ENCODE data around the gene GEMIN7.
"Not testable (repeated sequence)": the region's sequence is repeated elsewhere in the genome, so short reads cannot be mapped to it uniquely, and the experiment has no call there.

GEMIN7 gene

GRCh38 chr19:45118106-45118505 is 39.0 kb downstream of the GEMIN7 start:
- Mint-ChIP-seq H3K27me3 (no peaks in the 10 kb centered on the region), H3K27ac (no peak overlapping the region), H3K4me3 (no peak overlapping the region), H3K4me1 (ENCODE audit: low read depth) (peaks cover 74% of the 10 kb centered on the region), H3K9me3 (no peaks in the 10 kb centered on the region), H3K36me3 (ENCODE audit: low read depth) (peaks cover 4% of the 10 kb centered on the region)
- no peak for DNase-seq

- H3K4me1 Mint-ChIP-seq (ENCODE audit: low read depth): peaks cover 74% of the 10 kb centered on the region
- H3K27me3 Mint-ChIP-seq; H3K4me3 Mint-ChIP-seq; H3K36me3 Mint-ChIP-seq (ENCODE audit: low read depth); DNase-seq; H3K9me3 Mint-ChIP-seq: not testable (repeated sequence)
- H3K27ac Mint-ChIP-seq: peak overlapping the region; percentile 50
Measured at GRCh38 chr19:45118591-45119355, 39.7 kb downstream of the GEMIN7 start.

- Mint-ChIP-seq H3K27me3 (no peaks in the 10 kb centered on the region), H3K4me3 (no peak overlapping the region), H3K9me3 (no peaks in the 10 kb centered on the region), H3K36me3 (ENCODE audit: low read depth) (peaks cover 2% of the 10 kb centered on the region), H3K27ac (no peak overlapping the region), H3K4me1 (ENCODE audit: low read depth) (peaks cover 71% of the 10 kb centered on the region)
- no peak for DNase-seq
Measured at GRCh38 chr19:45119582-45119981, 40.5 kb downstream of the GEMIN7 start.

- peak overlapping the region; percentile 78 for H3K27ac Mint-ChIP-seq
- H3K4me3 Mint-ChIP-seq: no peak overlapping the region
Measured at GRCh38 chr19:45121827-45122345, 42.8 kb downstream of the GEMIN7 start.

GRCh38 chr19:45122832-45123231 is 43.8 kb downstream of the GEMIN7 start:
- Mint-ChIP-seq H3K4me1 (ENCODE audit: low read depth) (peaks cover 55% of the 10 kb centered on the region), H3K27ac (no peak overlapping the region), H3K27me3 (no peaks in the 10 kb centered on the region)

More at GRCh38 chr19:45121827-45122345, 42.8 kb downstream of the GEMIN7 start:
- DNase-seq: no peak
- H3K4me1 Mint-ChIP-seq (ENCODE audit: low read depth): peaks cover 61% of the 10 kb centered on the region
- H3K27me3 Mint-ChIP-seq: no peaks in the 10 kb centered on the region
- H3K36me3 Mint-ChIP-seq (ENCODE audit: low read depth): peaks cover 2% of the 10 kb centered on the region
- H3K9me3 Mint-ChIP-seq: no peaks in the 10 kb centered on the region

GRCh38 chr19:45123440-45123850 is 44.4 kb downstream of the GEMIN7 start:
- DNase-seq: no peak
- H3K4me1 Mint-ChIP-seq (ENCODE audit: low read depth): peaks cover 48% of the 10 kb centered on the region
- H3K27me3 Mint-ChIP-seq: no peaks in the 10 kb centered on the region
- H3K9me3 Mint-ChIP-seq: no peaks in the 10 kb centered on the region
- H3K27ac Mint-ChIP-seq: no peak overlapping the region
- H3K36me3 Mint-ChIP-seq (ENCODE audit: low read depth): peaks cover 2% of the 10 kb centered on the region
- H3K4me3 Mint-ChIP-seq: no peak overlapping the region

More at GRCh38 chr19:45122832-45123231, 43.8 kb downstream of the GEMIN7 start:
- H3K4me3 Mint-ChIP-seq: no peak overlapping the region
- no peak for DNase-seq
- H3K36me3 Mint-ChIP-seq (ENCODE audit: low read depth): peaks cover 2% of the 10 kb centered on the region
- no peaks in the 10 kb centered on the region for H3K9me3 Mint-ChIP-seq

- peaks cover 43% of the 10 kb centered on the region for H3K4me1 Mint-ChIP-seq (ENCODE audit: low read depth)
- H3K36me3 Mint-ChIP-seq (ENCODE audit: low read depth): peaks cover 2% of the 10 kb centered on the region
- no peaks in the 10 kb centered on the region for H3K9me3 Mint-ChIP-seq
- no peak for DNase-seq
- no peak overlapping the region for H3K27ac Mint-ChIP-seq
- no peaks in the 10 kb centered on the region for H3K27me3 Mint-ChIP-seq
- H3K4me3 Mint-ChIP-seq: no peak overlapping the region
Measured at GRCh38 chr19:45124021-45124420, 45.0 kb downstream of the GEMIN7 start.

GRCh38 chr19:45125360-45125759 is 46.3 kb downstream of the GEMIN7 start:
- H3K27ac Mint-ChIP-seq: no peak overlapping the region
- peaks cover 37% of the 10 kb centered on the region for H3K4me1 Mint-ChIP-seq (ENCODE audit: low read depth)
- DNase-seq: no peak
- no peaks in the 10 kb centered on the region for H3K9me3 Mint-ChIP-seq
- H3K36me3 Mint-ChIP-seq (ENCODE audit: low read depth): no peaks in the 10 kb centered on the region
- H3K27me3 Mint-ChIP-seq: no peaks in the 10 kb centered on the region
- no peak overlapping the region for H3K4me3 Mint-ChIP-seq

GRCh38 chr19:45125975-45126493 is 47.0 kb downstream of the GEMIN7 start:
- Mint-ChIP-seq H3K4me3 (no peak overlapping the region), H3K27me3 (no peaks in the 10 kb centered on the region), H3K36me3 (ENCODE audit: low read depth) (no peaks in the 10 kb centered on the region), H3K9me3 (no peaks in the 10 kb centered on the region), H3K27ac (peak overlapping the region; percentile 44), H3K4me1 (ENCODE audit: low read depth) (peaks cover 39% of the 10 kb centered on the region)
- peak; percentile 81 for DNase-seq

- Mint-ChIP-seq H3K4me1 (ENCODE audit: low read depth) (peaks cover 37% of the 10 kb centered on the region), H3K36me3 (ENCODE audit: low read depth) (no peaks in the 10 kb centered on the region), H3K9me3 (no peaks in the 10 kb centered on the region), H3K4me3 (no peak overlapping the region), H3K27me3 (no peaks in the 10 kb centered on the region), H3K27ac (no peak overlapping the region)
- DNase-seq: no peak
Measured at GRCh38 chr19:45126654-45127053, 47.6 kb downstream of the GEMIN7 start.

- Mint-ChIP-seq H3K9me3 (no peaks in the 10 kb centered on the region), H3K36me3 (ENCODE audit: low read depth) (no peaks in the 10 kb centered on the region)
Measured at GRCh38 chr19:45128146-45128545, 49.1 kb downstream of the GEMIN7 start.

GRCh38 chr19:45128806-45129205 is 49.7 kb downstream of the GEMIN7 start:
- Mint-ChIP-seq H3K4me3 (no peak overlapping the region), H3K4me1 (ENCODE audit: low read depth) (peaks cover 30% of the 10 kb centered on the region), H3K36me3 (ENCODE audit: low read depth) (no peaks in the 10 kb centered on the region), H3K27ac (no peak overlapping the region), H3K27me3 (no peaks in the 10 kb centered on the region), H3K9me3 (no peaks in the 10 kb centered on the region)
- DNase-seq: no peak

More at GRCh38 chr19:45128146-45128545, 49.1 kb downstream of the GEMIN7 start:
- Mint-ChIP-seq H3K4me1 (ENCODE audit: low read depth) (peaks cover 30% of the 10 kb centered on the region), H3K4me3 (no peak overlapping the region), H3K27me3 (no peaks in the 10 kb centered on the region), H3K27ac (peak overlapping the region; percentile 44)
- DNase-seq: no peak

- no peaks in the 10 kb centered on the region for H3K9me3 Mint-ChIP-seq
- no peaks in the 10 kb centered on the region for H3K27me3 Mint-ChIP-seq
- H3K27ac Mint-ChIP-seq: no peak overlapping the region
- H3K4me1 Mint-ChIP-seq (ENCODE audit: low read depth): peaks cover 32% of the 10 kb centered on the region
- no peak overlapping the region for H3K4me3 Mint-ChIP-seq
- peaks cover 2% of the 10 kb centered on the region for H3K36me3 Mint-ChIP-seq (ENCODE audit: low read depth)
- no peak for DNase-seq
Measured at GRCh38 chr19:45130236-45130635, 51.2 kb downstream of the GEMIN7 start.

GRCh38 chr19:45130888-45131615 is 52.0 kb downstream of the GEMIN7 start:
- DNase-seq: no peak
- H3K27ac Mint-ChIP-seq: peak overlapping the region; percentile 29
- peaks cover 2% of the 10 kb centered on the region for H3K36me3 Mint-ChIP-seq (ENCODE audit: low read depth)
- peaks cover 25% of the 10 kb centered on the region for H3K4me1 Mint-ChIP-seq (ENCODE audit: low read depth)
- no peaks in the 10 kb centered on the region for H3K9me3 Mint-ChIP-seq
- no peaks in the 10 kb centered on the region for H3K27me3 Mint-ChIP-seq
- no peak overlapping the region for H3K4me3 Mint-ChIP-seq

- H3K36me3 Mint-ChIP-seq (ENCODE audit: low read depth): peaks cover 2% of the 10 kb centered on the region
- no peak for DNase-seq
- H3K27me3 Mint-ChIP-seq: no peaks in the 10 kb centered on the region
- H3K4me1 Mint-ChIP-seq (ENCODE audit: low read depth): peaks cover 17% of the 10 kb centered on the region
- no peak overlapping the region for H3K27ac Mint-ChIP-seq
- no peaks in the 10 kb centered on the region for H3K9me3 Mint-ChIP-seq
- no peak overlapping the region for H3K4me3 Mint-ChIP-seq
Measured at GRCh38 chr19:45133661-45134060, 54.6 kb downstream of the GEMIN7 start.

All from activated T-cell treated with anti-CD3 and anti-CD28 coated beads, Interleukin-2, amount 50 U/mL, for 24 hours (primary cell).